ENCODE measurements around the gene EMP2.

Gene EMP2

DNA sequence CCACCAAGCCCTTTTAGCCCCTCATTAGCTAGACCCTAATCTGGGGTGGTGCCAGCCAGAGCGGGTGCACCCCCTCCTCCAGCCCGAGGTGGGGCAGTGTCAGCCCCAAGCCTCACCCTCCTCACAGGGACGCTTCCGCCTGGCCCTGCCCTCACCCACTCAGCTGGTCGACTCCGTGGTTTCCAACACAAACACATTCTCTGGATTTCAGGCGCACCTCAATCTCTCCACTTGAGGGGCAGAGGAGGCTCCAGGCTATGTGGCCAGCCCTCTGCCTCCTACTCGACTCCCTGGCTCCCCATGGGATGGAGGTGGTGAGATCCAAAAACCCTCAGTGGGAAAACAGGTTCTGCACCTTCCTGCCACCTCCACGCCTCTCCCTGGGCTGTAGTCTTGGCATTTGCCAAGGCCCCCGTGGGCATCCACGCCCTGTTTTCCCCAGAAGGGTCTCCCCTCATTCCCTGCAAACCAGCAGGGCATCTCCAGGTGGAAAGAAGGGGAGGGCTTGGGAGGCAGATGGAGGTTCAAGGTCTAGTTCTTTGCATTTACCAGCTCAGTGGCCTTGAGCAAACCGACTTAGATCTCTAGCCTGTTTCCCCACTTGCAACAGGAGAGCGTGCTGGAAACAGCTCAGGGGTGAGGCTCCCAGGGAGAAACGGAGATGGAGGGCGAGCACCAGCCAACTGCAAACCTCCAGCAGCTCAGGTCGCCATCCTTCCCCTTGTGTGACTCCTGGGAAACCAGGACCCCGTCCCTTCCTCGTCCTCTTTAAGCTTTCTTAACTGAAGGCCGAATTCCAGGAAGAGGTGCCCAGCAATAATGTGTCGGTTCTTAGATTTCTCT lies 1.7 kb downstream of the EMP2 start:
- TF ChIP-seq CTCF (IDR thresholded peaks at IDR 0.05; ENCODE audit: low read depth, low read length, poor library complexity, severe bottlenecking) (no peak), EZH2phosphoT487 (IDR thresholded peaks at IDR 0.05; ENCODE audit: borderline replicate concordance, low read length) (no peak)
- no peaks in the 10 kb centered on the region for H3K9me3 ChIP-seq (ENCODE audit: control insufficient read depth, insufficient read depth, low read length)
- no peaks in the 10 kb centered on the region for H4K20me1 ChIP-seq (ENCODE audit: control insufficient read depth, insufficient read depth, low read depth, low read length)
- no peaks in the 10 kb centered on the region for H3K9me2 ChIP-seq (replicated peaks; ENCODE audit: control insufficient read depth, low read length)
- no peak overlapping the region for H3K4me3 ChIP-seq (ENCODE audit: low read length)
- H3K79me2 ChIP-seq (ENCODE audit: control insufficient read depth, low read length): no peaks in the 10 kb centered on the region
- no peaks in the 10 kb centered on the region for H3K4me1 ChIP-seq (ENCODE audit: control insufficient read depth, low read length)
- no peak overlapping the region for H3K27ac ChIP-seq (ENCODE audit: low read depth, low read length)
- no peak overlapping the region for H3K4me2 ChIP-seq (ENCODE audit: low read length)
- H3F3A ChIP-seq (ENCODE audit: control insufficient read depth, insufficient read depth): no peaks in the 10 kb centered on the region
- H3K27me3 ChIP-seq (ENCODE audit: control insufficient read depth, low read length): peaks cover 64% of the 10 kb centered on the region
- H3K36me3 ChIP-seq (ENCODE audit: control insufficient read depth, low read length): no peaks in the 10 kb centered on the region

DNA sequence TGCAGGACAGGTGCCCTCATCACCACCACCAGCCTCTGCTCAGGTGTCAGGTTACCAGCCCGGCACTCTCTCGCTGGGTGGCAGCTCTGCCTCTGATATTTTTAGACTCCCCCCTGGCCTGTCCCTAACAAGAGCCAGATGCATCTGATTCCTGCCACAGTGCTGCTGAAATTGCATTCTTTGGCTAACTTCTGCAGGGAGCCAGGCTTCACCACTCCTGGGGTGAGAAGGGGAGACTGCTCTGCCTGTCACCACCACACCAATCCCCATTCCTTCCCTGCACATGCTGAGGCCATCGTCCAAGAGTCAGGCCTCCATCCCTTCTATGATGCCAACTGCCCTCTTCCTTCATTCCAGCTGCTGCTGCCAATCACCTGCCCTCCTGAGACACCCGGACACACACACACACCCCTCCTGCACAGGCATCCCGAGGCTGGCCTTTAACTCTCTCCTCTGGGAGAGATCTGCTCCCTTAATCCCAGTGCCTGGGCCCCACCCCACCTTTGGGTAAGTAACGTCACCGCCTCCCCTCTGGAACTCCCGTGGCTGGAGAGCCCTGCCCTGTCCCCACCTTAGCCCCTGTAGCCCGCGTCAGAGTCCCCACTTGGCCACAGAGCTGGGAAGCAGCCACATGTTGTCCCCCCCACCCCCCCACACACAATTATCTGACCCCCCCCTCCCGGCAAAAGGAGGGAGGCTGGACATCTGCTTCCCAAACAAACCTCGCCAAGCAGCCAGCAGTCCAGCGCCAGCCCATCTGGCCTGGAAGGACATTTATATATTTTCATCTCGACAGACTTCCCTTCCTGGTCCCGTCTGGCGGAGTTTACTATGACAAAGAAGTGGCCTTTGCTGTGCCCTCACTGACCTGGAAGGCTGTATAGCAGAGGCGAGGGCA lies 2.8 kb downstream of the EMP2 start:
- Histone ChIP-seq H3K27me3 (ENCODE audit: control insufficient read depth, low read length) (peaks cover 52% of the 10 kb centered on the region), H3K9me2 (replicated peaks; ENCODE audit: control insufficient read depth, low read length) (no peaks in the 10 kb centered on the region), H3F3A (ENCODE audit: control insufficient read depth, insufficient read depth) (no peaks in the 10 kb centered on the region), H3K36me3 (ENCODE audit: control insufficient read depth, low read length) (no peaks in the 10 kb centered on the region), H3K79me2 (ENCODE audit: control insufficient read depth, low read length) (no peaks in the 10 kb centered on the region), H3K4me2 (ENCODE audit: low read length) (no peak overlapping the region), H3K9me3 (ENCODE audit: control insufficient read depth, insufficient read depth, low read length) (no peaks in the 10 kb centered on the region), H3K27ac (ENCODE audit: low read depth, low read length) (no peak overlapping the region), H4K20me1 (ENCODE audit: control insufficient read depth, insufficient read depth, low read depth, low read length) (no peaks in the 10 kb centered on the region), H3K4me1 (ENCODE audit: control insufficient read depth, low read length) (no peaks in the 10 kb centered on the region), H3K4me3 (ENCODE audit: low read length) (no peak overlapping the region)
- no peak for TF ChIP-seq EZH2phosphoT487 (IDR thresholded peaks at IDR 0.05; ENCODE audit: borderline replicate concordance, low read length)
- TF ChIP-seq CTCF (IDR thresholded peaks at IDR 0.05; ENCODE audit: low read depth, low read length, poor library complexity, severe bottlenecking): no peak

DNA sequence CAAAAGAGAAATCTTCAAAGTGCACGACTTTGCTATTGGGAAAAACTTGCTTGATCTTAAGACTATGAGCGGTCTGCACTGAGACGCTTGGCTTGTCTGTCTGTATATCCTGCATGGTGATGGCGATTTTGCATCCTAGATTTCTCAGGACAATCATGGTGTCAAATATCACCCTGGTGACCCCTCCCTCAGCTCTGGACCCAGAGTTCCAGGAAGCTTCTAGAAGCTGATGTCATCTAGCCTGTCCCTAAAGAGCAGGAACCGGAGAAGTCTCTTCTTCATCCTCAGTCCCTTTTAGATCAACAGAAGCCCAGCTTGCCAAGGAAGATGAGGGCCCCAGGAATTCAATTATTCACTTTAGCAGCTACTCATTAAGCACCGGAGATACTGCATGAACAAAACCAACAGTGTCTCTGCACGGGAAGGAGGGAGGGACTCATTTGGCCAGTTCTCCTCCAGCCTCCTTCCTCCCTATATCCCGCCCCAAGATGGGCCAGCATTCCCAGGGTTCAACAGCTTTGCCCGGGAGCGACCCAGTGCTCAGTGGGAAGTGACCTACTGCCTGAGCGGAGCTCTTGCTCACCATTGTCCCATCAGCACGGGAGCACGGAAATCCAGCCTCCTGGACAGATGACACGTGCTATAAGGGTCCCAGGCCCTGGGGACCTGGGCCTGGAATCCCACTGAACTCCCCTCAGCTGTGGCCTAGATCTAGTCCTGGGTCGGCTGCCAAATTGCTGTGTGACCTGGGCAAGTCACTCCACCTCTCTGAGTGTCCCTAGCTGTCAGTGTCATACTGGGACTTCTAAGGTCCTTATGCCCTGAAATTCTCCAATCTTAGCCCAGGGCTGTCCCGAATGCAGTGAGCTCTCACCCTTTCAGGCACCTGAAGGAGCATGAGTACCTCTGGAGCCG lies 3.8 kb downstream of the EMP2 start:
- TF ChIP-seq EZH2phosphoT487 (IDR thresholded peaks at IDR 0.05; ENCODE audit: borderline replicate concordance, low read length) (no peak), CTCF (IDR thresholded peaks at IDR 0.05; ENCODE audit: low read depth, low read length, poor library complexity, severe bottlenecking) (no peak)
- Histone ChIP-seq H3F3A (ENCODE audit: control insufficient read depth, insufficient read depth) (no peaks in the 10 kb centered on the region), H3K27me3 (ENCODE audit: control insufficient read depth, low read length) (peaks cover 43% of the 10 kb centered on the region), H3K4me1 (ENCODE audit: control insufficient read depth, low read length) (no peaks in the 10 kb centered on the region), H3K4me3 (ENCODE audit: low read length) (no peak overlapping the region), H3K36me3 (ENCODE audit: control insufficient read depth, low read length) (no peaks in the 10 kb centered on the region), H3K9me3 (ENCODE audit: control insufficient read depth, insufficient read depth, low read length) (no peaks in the 10 kb centered on the region), H3K9me2 (replicated peaks; ENCODE audit: control insufficient read depth, low read length) (no peaks in the 10 kb centered on the region), H3K4me2 (ENCODE audit: low read length) (no peak overlapping the region), H4K20me1 (ENCODE audit: control insufficient read depth, insufficient read depth, low read depth, low read length) (no peaks in the 10 kb centered on the region), H3K27ac (ENCODE audit: low read depth, low read length) (no peak overlapping the region), H3K79me2 (ENCODE audit: control insufficient read depth, low read length) (no peaks in the 10 kb centered on the region)
